Ramos (cell line): ENCODE results near the gene KRTAP19-6.
"Not testable (repeated sequence)": the region's sequence is repeated elsewhere in the genome, so short reads cannot be mapped to it uniquely, and the experiment has no call there.

Source experiments
- in situ Hi-C: fragments of 300-500 bp; cut with MboI; formaldehyde crosslinking; loops from one replicate; pipeline ENCODE4 v1.14.3; 2022; ENCODE audit warnings: low sequenced_read_pairs; ENCODE audit not compliant: unreplicated experiment

The KRTAP19-6 gene, protein sequence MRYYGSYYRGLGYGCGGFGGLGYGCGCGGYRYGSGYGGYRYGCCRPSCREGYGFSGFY

DNA sequence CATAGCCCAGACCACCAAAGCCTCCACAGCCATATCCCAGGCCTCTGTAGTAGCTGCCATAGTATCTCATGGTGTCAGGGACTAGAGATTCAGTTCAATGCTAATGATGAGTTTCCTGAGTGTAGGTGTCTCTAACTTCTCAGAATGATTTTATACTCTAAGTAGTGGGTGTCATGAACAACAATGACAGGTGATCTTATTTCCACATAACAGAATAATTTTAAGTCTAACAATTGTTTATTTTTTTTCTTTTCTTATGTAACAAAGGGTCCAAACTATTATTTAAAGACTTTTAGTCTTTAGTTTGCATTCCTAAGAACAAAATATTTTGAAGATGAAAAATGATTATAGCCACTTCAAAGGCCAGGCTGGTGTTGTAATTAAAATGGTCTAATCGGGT, at the start of gene KRTAP19-6:
KRTAP19-6 (minus strand) TSS at position 101 of the 400 bp plus-strand sequence; CDS start at position 70, 31 bp downstream.
- in situ Hi-C loops = no loop called here

DNA sequence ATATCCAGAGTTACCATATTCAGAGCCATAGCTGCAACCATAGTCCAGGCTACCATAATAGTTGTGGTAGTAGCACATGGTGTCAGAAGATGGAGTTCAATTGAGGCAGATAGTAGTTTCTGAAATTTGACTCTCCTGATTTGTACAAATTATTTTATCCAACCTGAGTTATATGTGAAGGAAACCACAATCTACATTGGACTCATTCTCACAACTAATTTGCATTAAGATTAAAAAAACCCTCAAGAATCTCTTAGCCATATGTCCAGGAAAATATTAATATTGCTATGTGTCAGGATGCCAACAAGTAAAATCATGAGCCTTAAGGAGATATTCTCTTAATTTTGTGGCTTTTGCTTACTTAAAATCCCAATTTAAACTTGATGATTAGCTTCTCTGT, 48.6 kb upstream of the KRTAP19-6 start, which contains the start of gene KRTAP22-2:
KRTAP22-2 (minus strand) TSS at position 101 of the 400 bp plus-strand sequence.
- in situ Hi-C loops = no loop called here

DNA sequence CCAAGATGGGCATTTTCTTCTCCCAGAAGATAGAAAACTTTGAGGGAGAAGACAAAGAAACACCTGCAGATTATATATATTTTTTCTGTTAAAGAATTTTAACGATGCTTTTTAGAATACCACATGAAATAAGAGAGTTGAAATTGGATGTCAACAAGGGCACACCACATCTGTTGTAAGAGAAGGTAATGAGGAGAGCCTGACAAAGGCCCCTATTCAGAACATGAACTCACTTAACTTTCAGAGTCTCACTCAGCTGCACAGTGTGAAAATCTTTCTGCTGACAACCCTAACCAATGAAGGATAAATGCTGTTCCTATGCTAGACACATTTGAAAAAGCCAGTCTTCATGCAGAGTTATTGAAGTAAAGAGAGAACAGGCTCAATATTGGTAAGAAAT, 41.2 kb upstream of the KRTAP19-6 start:
- in situ Hi-C loops = no loop called here

DNA sequence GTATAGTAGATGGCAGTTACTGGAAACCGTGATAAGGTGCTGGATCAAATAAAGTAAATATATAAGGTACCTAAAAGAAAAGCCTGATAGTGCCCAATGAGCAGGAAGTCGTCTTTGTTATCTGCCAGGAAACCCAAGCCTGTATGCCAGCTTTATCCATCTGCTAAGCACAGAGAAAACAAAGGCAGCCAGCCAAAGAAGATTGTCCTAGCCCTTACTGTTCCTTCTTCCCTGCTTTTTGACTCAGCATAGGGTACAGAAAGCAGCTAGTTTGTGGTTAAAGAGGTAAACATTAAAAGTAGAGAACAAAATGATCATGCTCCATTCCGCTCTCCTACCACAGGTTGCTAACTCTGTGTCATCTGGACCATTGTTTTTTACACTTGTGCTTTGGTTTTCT, 38.5 kb upstream of the KRTAP19-6 start:
- in situ Hi-C loops = no loop called here

DNA sequence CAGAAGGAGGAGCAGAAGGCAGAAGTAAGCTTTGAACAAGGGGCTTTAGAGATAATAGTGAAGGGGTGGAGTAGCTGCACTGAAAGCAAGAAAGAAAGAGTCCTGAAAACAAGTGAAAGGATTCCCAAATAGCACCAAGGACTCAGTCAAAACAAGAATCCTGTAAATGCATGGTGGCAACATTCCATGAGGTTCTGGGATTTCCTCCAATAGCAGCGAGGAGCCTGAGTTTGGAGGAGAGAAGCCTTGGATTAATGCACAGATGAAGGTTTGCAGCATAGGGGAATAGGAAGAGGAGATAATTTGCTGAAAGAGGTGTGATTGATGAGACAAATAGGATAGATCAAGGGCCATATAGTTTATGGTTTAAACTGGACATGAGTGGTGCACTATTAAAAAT, 37.7 kb upstream of the KRTAP19-6 start:
- in situ Hi-C loops = no loop called here

DNA sequence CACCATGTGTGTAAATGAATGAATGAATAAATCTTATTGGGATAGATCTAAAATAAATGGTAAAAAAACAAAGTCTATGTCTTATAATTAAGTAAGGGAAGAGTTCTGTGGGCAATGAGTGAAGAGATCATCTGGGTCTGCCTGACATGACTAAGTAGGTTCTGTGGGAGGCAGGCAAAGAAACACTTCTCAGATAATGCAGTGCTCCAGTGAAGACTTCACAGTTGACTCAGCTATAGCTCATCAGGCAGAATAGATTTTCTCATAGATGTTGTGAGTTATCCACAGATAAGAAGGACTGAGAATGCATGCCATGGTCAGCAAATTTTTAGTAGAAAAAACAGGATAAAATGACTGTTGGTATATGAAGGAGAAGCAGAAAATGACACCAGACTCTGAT, 36.1 kb upstream of the KRTAP19-6 start:
- in situ Hi-C loops = no loop called here

DNA sequence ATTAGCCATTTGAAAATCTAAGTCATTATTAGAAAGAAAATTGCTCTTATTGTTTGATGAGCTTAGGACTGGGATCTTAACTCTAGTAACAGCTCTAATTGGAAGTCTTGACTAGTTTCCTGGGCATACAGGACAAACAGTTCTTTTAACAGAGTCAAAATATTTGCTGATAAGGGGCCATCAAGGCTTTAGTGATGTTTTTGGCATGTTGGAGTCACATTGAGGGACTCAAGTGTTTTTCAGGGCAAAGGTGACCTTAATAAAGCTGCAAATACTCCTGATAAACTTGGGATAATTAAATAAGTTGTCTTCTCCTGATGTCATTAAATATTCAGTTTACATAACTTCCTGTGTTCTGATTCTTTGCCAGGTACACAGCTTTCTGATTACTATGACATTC, 26.0 kb upstream of the KRTAP19-6 start:
- in situ Hi-C loops = no loop called here

DNA sequence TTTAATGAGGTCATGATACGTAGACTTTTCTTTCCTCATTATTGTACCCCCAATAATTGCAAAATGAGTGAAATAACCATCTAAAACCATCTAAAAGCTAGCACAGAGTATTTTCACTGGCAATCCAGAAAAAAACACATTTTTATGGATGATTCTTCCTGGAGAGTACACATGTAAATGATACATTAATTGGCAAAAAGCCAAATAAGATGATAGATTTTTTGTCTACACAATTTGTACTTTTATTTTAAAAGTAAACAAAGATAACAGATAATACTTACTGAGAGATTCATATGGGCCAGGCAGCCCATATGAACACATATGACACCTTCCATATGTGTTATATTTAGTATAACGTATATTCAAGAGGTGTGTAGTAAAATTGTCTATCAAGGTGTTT, 22.0 kb upstream of the KRTAP19-6 start:
- in situ Hi-C loops = no loop called here

DNA sequence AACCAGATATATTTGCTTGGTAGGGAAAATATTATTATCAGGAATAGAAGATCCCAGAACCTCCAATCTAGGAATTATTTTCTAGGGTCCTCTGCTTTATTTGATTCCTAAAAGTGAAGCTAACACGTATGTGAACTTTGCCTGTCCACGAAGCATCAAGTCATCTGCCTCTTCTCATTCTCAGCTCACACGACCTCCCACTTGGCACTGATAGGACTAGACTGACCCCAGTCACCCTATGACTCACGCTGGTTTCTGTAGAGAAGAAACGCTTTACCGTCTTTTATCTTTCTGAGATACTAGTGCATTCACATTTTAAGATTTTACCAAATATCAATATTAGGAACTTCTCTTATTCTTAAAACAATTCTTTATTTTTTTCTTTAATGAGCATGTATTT, 21.4 kb upstream of the KRTAP19-6 start:
- in situ Hi-C loops = no loop called here

DNA sequence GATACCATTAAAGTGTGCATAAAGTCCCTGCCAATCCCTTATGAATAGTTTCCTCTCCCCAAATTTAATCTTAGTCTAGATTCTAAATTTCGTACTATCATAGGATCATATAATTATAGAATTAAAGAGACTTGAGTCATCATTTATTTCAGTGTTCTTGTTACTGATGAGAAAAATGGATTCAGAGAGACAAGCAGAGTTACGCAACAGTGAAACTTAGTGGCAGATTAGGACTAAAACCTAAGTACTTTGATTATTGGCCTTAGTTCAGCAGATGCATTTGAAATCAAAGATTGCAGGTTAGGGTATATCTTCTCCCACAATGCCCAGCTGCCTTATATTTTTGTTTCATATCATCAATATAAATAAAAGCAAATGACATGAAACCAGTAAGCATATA, 20.3 kb upstream of the KRTAP19-6 start:
- in situ Hi-C loops = no loop called here

DNA sequence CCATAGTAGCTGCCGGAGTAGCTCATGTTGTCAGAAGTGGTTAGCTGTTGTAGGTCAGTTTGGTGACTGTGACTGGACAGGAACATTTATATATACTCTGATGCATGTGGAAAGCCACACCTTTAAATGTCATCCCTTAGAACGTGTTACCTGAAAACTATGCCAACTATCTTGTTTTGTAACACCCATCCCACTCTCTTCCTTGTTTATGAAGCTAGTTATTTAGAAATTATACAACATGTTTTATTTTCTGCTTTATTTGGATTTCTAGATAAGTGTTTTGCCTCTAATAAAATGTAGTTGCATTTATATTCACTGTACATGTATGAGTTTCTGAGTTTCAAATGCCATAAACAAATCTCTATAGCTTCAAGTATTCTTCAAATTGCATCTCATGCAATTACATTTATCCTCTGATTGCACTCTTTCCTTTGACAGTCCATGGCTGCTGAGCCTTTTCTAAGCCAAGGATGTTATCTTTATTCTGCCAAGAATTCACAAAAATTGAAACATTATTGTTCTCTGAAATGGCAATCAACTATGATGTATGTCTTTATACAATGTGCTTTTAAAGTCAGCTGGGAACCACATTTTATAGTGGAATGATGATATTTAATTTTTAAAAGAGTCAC, 19.7 kb upstream of the KRTAP19-6 start, which contains the start of gene KRTAP19-7:
KRTAP19-7 (minus strand) TSS at position 51 of the 632 bp plus-strand sequence; CDS start at position 26, 25 bp downstream.
- in situ Hi-C loops = no loop called here

DNA sequence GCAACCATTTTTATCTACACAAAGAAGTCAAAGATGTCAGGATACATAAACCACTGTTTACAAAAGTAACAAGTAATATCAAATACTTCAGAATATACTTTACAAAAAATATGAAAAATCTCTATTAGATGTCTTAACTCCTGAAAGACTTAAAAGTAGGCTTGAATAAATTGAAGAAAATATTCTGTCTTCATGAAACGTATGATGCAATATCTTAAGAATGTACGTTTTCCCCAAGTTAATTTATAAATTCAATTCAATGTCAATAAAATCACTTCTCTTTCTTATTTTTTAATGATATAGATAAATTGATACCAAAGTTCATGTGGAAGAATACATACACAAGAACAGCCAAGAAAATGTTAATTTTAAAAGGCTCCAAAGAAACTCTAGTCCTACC, 13.4 kb upstream of the KRTAP19-6 start:
- in situ Hi-C loops = no loop called here

DNA sequence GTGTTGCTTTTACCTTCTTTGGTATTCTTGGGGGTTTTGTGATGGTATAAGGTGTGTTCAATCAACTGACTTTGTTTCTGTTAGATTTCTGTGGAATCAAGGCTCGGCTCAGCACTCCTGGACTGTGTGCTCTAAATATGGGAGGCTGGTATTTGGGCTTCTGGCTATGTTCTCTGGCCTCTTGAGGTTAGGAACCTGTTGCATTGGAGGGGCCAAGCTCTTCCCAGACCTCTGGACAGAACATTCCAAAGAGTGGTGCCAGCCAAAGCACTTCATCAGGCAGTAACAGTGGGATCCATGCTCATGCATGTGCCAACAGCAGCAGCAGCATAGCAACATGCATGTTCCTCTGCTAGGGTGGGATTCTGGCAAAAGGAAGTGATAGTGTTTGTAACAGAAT, 11.1 kb upstream of the KRTAP19-6 start:
- in situ Hi-C loops = no loop called here

DNA sequence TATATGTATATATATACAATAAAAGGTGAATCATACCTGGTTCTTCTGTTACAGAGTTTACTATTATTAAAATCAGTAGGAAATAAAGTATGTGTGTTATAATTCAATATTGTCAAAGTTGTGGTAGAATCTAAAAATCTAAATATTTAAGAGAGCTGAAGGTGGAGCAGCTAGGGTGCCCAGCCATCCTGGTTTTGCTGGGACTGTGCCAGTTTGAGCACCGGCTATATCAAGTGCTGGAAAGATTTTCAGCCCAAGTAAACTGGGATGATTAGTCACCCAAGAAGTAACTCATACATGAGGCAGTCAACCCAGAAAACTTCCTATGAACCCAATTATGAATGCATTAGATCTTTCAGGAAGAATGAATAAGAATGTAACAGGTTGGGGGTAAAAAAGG, 22.8 kb downstream of the KRTAP19-6 start:
- in situ Hi-C loops = no loop called here

DNA sequence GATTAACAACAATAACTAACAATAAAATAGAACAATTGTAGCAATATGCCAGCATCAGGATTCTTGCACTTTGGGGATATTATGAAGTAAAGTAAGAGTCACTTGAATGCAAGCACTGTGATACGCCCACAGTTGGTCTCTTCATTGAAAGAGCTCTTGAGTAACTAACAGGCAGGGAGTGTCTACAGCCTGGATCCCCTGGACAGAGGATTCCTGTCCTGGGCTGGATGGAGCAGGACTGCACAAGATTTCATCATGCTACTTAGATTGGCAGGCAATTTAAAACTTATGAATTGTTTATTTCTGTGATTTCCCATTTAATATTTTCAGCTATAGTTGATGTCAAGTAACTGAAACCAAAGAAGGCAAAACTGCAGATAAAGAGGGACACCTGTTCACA, 26.0 kb downstream of the KRTAP19-6 start:
- in situ Hi-C loops = no loop called here

DNA sequence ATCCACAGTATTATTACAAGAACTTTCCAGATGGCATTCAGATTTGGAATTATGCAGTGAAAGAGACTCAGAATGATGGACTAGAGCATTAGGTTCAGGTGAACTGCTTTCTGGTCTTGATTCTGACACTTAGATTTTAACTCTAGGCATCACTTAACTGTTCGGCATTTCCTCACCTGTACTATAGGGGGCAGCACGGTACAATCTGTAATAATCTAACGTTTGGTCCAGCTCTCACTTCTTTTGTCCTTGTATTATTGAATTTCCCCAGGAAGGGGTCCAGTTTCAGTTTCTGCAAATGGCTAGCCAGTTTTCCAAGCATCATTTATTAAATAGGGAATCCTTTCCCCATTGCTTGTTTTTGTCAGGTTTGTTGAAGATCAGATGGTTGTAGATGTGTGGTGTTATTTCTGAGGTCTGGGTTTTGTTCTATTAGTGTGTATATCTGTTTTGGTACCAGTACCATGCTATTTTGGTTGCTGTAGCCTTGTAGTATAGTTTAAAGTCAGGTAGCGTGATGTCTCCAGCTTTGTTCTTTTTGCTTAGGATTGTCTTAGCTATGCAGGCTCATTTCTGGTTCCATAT, 36.0 kb downstream of the KRTAP19-6 start:
- in situ Hi-C loops = not testable (repeated sequence)

DNA sequence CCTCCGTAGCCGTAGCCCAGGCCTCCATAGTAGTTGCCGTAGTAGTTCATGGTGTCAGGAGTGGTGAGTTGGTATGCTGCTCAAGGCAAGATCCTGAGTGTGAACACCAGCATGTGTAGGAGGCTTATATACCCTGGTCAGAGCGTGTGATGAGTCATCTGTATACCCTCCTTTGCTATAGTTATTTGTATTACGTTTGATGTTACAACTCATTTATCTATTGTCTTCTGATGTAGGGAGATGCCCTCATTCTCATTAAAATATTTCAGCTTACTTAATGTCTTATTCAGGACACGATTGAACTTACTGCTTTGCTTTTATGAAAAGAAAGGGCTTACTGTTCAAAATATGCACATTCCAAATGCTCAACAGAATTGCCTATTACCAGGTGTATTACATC, 39.6 kb downstream of the KRTAP19-6 start, which contains the start of gene KRTAP19-5:
KRTAP19-5 (minus strand) TSS at position 101 of the 400 bp plus-strand sequence; CDS start at position 50, 51 bp downstream.
- in situ Hi-C loops = no loop called here

DNA sequence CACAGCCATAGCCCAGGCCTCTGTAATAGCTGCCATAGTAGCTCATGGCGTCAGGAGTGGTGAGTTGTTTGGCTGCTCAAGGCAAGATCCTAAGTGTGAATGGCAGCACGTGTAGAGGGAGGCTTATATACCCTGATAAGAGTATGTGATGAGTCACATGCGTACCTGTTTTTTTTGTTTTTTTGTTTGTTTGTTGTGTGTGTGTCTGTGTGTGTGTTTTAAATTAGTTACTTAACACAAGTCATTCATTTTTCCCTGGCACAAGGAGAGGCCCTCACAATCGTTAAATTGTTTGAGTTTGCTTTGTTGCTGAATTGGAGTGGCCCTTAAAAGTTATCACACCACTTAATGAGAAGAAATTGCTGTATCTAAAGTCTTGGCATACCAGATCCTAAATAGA, 44.6 kb downstream of the KRTAP19-6 start, which contains the start of gene KRTAP19-4:
KRTAP19-4 (minus strand) TSS at position 101 of the 400 bp plus-strand sequence; CDS start at position 46, 55 bp downstream.
- in situ Hi-C loops = no loop called here

DNA sequence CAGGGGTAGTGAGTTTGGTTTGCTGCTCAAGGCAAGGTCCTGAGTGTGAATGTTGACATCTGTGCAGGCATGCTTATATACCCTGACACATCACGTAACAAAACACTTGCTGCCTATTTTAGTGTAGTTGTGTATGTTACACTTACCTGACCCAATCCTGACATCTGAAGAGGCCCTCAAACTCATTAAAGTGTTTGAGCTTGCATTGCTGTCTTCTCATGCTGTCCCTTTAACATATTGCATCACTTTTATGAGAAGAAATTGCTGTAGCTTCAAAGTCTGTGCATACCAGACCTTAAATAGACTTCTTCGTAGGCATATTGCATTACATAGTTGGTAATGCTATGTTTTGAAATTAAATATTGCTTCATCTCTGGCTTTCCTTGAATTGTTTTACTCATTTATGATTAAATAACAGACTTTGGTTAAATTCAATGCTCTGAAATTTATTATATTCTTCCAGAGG, 49.7 kb downstream of the KRTAP19-6 start, which contains the start of gene KRTAP19-3:
KRTAP19-3 (minus strand) TSS at position 51 of the 466 bp plus-strand sequence. CDS start 56 bp downstream, outside the sequence.
- in situ Hi-C loops = no loop called here
